Activated B cell treated with CpG ODN at 0.5 μM for 24 hours (primary cell): ENCODE measurements around the gene AMOTL1. TPM values are rescaled to one million over a fixed set of nuclear protein-coding genes. Genes with fewer than 3 reads are reported as not detected.
"Not testable (repeated sequence)": the region's sequence is repeated elsewhere in the genome, so short reads cannot be mapped to it uniquely, and the experiment has no call there.

Experiments
- ATAC-seq: fragments of 200-7000 bp; cut with Tn5 transposase; one replicate; pipeline ENCODE4 v1.10.0; 2021; ENCODE audit warnings: low read depth, mild to moderate bottlenecking, moderate library complexity
- CTCF ChIA-PET: fragments of 350-600 bp; sonication (Branson Sonifier 250); formaldehyde crosslinking; loops from one replicate; lab custom pipeline; 2021; ENCODE audit warnings: antibody characterized with exemption; lab: Charles Lee
- POLR2A ChIA-PET: fragments of 350-600 bp; sonication (Branson Sonifier 250); formaldehyde crosslinking; loops from one replicate; lab custom pipeline; 2021; ENCODE audit warnings: antibody characterized with exemption; lab: Charles Lee
- DNase-seq: peaks from one replicate; pipeline ENCODE4 v3.0.0; 2022
- H3K27ac Mint-ChIP-seq: one replicate; pipeline ENCODE4 v1.8.0; 2020; ENCODE audit warnings: mixed read lengths
- H3K27me3 Mint-ChIP-seq: one replicate; pipeline ENCODE4 v1.8.0; 2021; ENCODE audit warnings: mixed read lengths
- H3K36me3 Mint-ChIP-seq: one replicate; pipeline ENCODE4 v1.8.0; 2021; ENCODE audit warnings: low read depth, mixed read lengths
- H3K4me1 Mint-ChIP-seq: one replicate; pipeline ENCODE4 v1.8.0; 2021; ENCODE audit warnings: mixed read lengths
- H3K4me3 Mint-ChIP-seq: one replicate; pipeline ENCODE4 v1.8.0; 2020; ENCODE audit warnings: mild to moderate bottlenecking, mixed read lengths
- H3K9me3 Mint-ChIP-seq: one replicate; pipeline ENCODE4 v1.8.0; 2020; ENCODE audit warnings: mixed read lengths
- intact Hi-C: fragments of 100-400 bp; cut with micrococcal nuclease; formaldehyde crosslinking; loops from one replicate; pipeline ENCODE4 v1.15.1; 2024
- total RNA-seq: library from RNA; stranded (reverse); gene quantifications from 2 replicates; pipeline ENCODE4 v1.2.3, GENCODE V29; 2022
- TF ChIP-seq, protein P1 (sequence below): fragments of 200-600 bp; IDR thresholded peaks from one replicate; pipeline ENCODE4 v1.8.0; 2022; ENCODE audit warnings: antibody characterized with exemption, mild to moderate bottlenecking

Gene AMOTL1
- total RNA-seq, 1 donor from 2014 or later, result 1.0 TPM

DNA sequence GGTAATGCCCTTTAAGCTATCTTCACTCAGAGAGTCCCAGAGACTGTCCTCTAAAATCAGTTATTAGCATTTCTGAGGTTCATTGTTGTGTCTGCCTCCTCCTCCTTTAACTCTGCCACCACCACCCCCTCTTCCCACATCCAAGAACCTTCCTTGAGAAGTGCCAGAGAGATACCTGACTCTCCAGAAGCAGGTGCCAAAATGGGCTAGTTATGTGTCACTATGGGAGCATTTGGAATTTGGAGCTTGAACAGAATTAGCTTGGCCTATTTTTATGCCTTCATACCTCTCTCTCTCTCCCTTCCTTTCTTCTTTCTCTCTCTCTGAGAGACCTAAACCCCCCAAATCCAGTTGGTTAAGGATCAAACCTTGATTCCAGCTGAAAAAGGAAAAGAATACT lies 75.9 kb downstream of the AMOTL1 start:
- Mint-ChIP-seq H3K27ac (no peak overlapping the region), H3K27me3 (no peaks in the 10 kb centered on the region), H3K36me3 (no peaks in the 10 kb centered on the region), H3K4me3 (no peak overlapping the region), H3K4me1 (no peaks in the 10 kb centered on the region), H3K9me3 (no peaks in the 10 kb centered on the region)
- intact Hi-C loops, result no loop called here
- TF ChIP-seq, protein P1, sequence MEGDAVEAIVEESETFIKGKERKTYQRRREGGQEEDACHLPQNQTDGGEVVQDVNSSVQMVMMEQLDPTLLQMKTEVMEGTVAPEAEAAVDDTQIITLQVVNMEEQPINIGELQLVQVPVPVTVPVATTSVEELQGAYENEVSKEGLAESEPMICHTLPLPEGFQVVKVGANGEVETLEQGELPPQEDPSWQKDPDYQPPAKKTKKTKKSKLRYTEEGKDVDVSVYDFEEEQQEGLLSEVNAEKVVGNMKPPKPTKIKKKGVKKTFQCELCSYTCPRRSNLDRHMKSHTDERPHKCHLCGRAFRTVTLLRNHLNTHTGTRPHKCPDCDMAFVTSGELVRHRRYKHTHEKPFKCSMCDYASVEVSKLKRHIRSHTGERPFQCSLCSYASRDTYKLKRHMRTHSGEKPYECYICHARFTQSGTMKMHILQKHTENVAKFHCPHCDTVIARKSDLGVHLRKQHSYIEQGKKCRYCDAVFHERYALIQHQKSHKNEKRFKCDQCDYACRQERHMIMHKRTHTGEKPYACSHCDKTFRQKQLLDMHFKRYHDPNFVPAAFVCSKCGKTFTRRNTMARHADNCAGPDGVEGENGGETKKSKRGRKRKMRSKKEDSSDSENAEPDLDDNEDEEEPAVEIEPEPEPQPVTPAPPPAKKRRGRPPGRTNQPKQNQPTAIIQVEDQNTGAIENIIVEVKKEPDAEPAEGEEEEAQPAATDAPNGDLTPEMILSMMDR, result no peak
- CTCF ChIA-PET, result no interaction called here
- POLR2A ChIA-PET, result no interaction called here
- DNase-seq (no peak), ATAC-seq (no peak)

DNA sequence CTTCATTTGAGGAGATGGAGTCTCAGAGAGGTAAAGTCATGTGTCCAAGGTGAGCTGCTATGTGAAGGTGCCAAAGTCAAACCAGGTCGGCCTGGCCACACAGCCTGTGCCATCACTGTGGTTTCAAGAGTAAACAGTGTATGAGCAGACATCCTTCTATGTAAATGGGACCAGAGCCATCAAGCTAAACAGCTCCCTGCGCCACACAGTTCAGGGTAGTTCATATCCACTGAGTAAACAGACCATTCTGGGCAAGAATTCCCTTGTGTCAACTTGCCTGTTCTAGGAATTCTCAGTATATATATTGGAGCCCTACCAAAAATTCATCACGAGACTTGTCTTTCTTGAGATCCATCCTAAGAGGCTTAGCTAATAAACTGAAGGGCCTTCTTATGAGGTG lies 77.5 kb downstream of the AMOTL1 start:
- no peak overlapping the region for H3K4me3 Mint-ChIP-seq
- no peak for DNase-seq
- no peaks in the 10 kb centered on the region for H3K9me3 Mint-ChIP-seq
- intact Hi-C loops, result no loop called here
- H3K4me1 Mint-ChIP-seq, result no peaks in the 10 kb centered on the region
- no peak for ATAC-seq
- CTCF ChIA-PET, result no interaction called here
- H3K27ac Mint-ChIP-seq, result no peak overlapping the region
- TF ChIP-seq, protein P1, result no peak
- H3K27me3 Mint-ChIP-seq, result no peaks in the 10 kb centered on the region
- no peaks in the 10 kb centered on the region for H3K36me3 Mint-ChIP-seq
- POLR2A ChIA-PET, result no interaction called here

DNA sequence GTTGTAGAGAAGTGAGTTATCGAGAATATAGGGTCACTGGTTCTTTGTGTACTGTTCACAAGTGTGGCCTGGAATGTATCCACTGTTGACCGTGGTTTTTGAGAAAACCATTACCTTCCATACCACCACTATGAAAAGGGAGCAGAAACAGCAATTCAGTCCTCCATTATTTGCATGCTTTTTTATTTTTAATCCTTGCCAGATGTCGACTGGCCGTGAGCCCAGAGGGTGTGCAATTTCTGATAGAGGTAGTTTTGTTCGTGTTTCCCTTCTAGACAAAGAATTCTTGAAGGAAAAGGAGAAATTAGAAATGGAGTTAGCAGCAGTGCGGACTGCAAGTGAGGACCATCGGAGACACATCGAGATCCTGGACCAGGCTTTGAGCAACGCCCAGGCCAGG lies 81.7 kb downstream of the AMOTL1 start:
- POLR2A ChIA-PET, result no interaction called here
- Mint-ChIP-seq H3K27me3 (no peaks in the 10 kb centered on the region), H3K9me3 (no peaks in the 10 kb centered on the region), H3K4me1 (no peaks in the 10 kb centered on the region), H3K27ac (no peak overlapping the region), H3K4me3 (no peak overlapping the region), H3K36me3 (no peaks in the 10 kb centered on the region)
- intact Hi-C loops, result no loop called here
- no peak for ATAC-seq
- DNase-seq, result no peak
- CTCF ChIA-PET, result no interaction called here
- TF ChIP-seq, protein P1, result no peak

DNA sequence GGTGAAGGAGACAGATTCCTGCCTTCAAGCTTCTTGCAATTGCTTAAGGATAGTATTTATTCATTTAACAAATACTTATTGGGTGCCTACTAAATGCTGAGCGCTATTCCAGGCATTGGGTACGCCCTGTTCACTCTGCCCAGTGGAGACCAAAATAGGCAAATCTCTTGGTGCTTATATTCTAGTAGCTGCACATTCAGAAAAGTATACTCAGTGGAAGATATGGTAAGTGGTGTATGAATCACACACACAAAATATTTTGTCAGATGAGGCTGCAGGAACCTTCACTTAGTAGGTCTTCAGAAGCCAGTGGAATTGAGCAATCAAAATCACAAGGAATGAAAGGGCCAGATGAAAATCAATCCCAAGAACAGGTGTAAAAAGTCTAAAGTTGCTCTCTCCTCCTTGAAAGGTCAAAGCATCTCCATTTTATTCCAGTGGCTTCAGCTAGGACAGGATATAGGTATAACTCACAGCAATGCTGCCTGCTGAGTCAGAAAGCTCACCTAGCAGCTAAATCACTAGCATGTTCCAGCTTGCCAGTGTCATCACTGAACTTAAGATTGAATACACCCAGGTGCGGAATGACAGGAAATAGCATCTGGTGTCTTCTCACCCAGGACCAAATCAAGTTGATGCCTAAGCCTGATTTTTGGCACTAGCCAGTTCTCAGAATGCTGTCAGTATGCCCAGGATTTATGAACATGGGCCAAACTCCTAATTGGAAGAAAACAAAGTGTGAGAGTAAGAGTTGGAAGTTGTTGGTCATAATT lies 83.9 kb downstream of the AMOTL1 start:
- ChIA-PET POLR2A (no interaction called here), CTCF (no interaction called here)
- no peaks in the 10 kb centered on the region for H3K4me1 Mint-ChIP-seq
- no peak overlapping the region for H3K27ac Mint-ChIP-seq
- DNase-seq (no peak), ATAC-seq (no peak)
- TF ChIP-seq, protein P1, result no peak
- H3K27me3 Mint-ChIP-seq, result no peaks in the 10 kb centered on the region
- intact Hi-C loops, result no loop called here
- H3K36me3 Mint-ChIP-seq, result no peaks in the 10 kb centered on the region
- H3K4me3 Mint-ChIP-seq, result no peak overlapping the region
- H3K9me3 Mint-ChIP-seq, result no peaks in the 10 kb centered on the region

DNA sequence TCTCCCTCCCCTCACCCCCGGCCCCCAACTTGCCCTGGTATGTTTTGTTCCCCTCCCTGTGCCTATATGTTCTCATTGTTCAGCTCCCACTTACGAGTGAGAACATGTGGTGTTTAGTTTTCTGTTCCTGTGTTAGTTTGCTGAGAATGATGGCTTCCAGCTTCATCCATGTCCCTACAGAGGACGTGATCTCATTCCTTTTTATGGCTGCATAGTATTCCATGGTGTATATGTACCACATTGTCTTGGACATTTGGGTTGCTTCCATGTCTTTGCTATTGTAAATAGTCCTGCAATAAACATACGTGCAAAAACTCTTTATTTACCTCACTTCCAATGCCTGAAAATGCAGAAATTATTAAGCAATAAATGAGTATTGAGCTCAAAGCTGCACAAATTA lies 85.1 kb downstream of the AMOTL1 start:
- H3K9me3 Mint-ChIP-seq, H3K36me3 Mint-ChIP-seq, intact Hi-C loops, CTCF ChIA-PET, H3K4me3 Mint-ChIP-seq, DNase-seq, H3K27ac Mint-ChIP-seq, ATAC-seq, POLR2A ChIA-PET, H3K27me3 Mint-ChIP-seq: not testable (repeated sequence)
- peaks cover 10% of the 10 kb centered on the region for H3K4me1 Mint-ChIP-seq

DNA sequence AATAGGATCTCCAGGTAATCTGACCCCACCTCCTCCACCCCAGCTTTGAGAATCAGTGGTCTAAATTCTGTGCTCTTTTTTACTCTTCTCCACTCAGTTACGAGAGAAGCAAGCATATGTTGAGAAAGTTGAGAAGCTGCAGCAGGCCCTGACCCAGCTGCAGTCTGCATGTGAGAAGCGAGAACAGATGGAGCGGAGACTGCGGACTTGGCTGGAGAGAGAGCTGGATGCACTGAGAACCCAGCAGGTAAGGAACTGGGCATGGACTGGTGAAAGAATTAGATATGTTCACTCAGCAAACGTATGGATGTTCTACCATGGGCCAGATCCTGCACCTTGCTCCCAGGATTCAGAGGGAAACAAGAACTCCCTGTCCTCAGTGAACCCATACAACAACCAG lies 85.7 kb downstream of the AMOTL1 start:
- H3K9me3 Mint-ChIP-seq, result no peaks in the 10 kb centered on the region
- no peak overlapping the region for H3K4me3 Mint-ChIP-seq
- no peaks in the 10 kb centered on the region for H3K36me3 Mint-ChIP-seq
- DNase-seq (no peak), ATAC-seq (no peak)
- intact Hi-C loops, result no loop called here
- ChIA-PET POLR2A (no interaction called here), CTCF (no interaction called here)
- TF ChIP-seq, protein P1, result no peak
- H3K4me1 Mint-ChIP-seq, result peaks cover 10% of the 10 kb centered on the region
- H3K27me3 Mint-ChIP-seq, result no peaks in the 10 kb centered on the region
- no peak overlapping the region for H3K27ac Mint-ChIP-seq
